Raji (cell line): ENCODE data around the gene ACHE.

ENCODE experiments used
- POLR2A ChIP-seq: IDR thresholded peaks from 2 replicates; pipeline ENCODE4 v1.6.1; 2011; ENCODE audit warnings: low read depth, low read length, control low read depth; ENCODE audit not compliant: insufficient read depth

Gene ACHE

DNA sequence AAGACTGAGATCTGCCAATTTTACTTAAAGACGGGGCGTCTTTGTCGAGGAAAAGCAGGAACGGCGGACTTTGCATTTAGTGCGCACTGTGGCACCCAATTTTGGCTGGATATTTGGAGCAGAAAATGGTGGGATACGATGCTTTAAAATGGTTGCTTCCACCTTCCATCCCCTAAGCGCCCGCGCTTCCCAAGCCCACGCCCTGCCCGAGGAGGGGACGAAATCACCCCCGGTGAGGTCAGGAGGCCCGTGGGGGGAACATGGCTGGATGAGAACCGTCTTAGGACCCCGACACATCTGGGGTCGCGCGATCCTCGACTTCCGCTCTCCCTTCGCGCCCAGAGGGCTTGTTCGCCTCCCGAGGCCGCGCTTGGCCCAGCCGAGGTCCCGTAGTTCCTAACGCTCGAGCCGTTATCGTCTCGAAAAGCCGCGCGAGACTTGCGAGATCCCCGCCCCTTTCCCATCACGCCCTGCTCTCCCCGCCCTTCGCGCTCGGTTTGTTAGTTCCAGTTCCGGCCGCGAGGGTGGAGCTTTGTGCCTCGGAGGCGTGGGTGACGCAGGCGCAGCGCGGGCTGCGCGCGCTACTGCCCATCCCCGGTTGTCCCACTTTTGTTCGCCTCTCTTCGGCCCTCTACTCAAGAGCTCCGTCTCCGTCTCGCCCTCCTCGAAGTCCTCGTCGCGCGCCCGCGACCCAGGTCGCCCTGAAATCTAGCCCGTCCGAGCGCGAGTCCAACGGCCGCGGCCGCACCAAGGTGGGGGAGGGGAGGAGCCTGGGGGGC lies 20.9 kb downstream of the ACHE start, which contains the start of gene SRRT:
TSS of gene SRRT (plus strand) at position 527 of the 779 bp plus-strand sequence. CDS start 488 bp downstream, outside the sequence.
- peak; percentile 92 for TF ChIP-seq POLR2A

DNA sequence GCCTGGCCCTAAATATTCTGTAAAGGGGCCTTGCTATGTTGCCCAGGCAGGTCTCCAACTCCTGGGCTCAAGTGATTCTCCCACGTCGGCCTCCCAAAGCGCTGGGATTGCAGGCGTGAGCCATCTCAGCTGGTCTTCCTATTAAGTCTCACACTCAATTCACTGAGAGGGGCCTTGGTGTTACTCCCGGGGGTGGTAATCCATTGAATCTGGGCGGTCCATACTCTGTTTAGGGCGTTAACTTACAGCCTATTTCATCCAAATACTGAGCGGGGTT lies 21.4 kb downstream of the ACHE start:
- no peak for TF ChIP-seq POLR2A

DNA sequence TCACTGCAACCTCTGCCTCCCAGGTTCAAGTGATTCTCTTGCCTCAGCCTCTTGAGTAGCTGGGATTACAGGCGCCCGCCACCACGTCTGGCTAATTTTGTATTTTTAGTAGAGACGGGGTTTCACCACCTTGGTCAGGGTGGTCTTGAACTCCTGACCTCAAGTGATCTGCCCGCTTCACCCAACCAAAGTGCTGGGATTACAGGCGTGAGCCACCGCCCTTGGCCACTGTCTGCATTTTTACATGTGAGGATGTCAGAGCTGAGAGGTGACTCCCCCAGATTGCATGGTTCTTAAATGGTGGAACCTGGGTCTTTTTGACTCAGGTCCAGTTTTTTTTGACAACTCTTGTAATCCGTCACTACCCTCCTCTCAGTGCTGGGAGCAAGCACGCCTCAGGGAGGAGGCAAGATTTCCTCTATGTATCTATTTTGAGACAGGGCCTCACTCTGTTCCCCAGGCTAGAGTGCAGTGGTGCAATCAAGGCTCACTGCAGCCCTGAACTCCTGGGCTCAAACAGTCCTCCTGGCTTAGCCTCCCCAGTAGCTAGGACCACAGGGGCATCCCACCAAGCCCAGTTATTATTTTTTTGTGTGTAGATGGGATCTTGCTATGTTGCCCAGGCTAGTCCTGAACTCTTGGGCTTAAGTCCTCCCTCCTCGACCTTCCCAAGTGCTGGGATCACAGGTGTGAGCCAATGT lies 21.9 kb downstream of the ACHE start:
- TF ChIP-seq POLR2A = no peak

DNA sequence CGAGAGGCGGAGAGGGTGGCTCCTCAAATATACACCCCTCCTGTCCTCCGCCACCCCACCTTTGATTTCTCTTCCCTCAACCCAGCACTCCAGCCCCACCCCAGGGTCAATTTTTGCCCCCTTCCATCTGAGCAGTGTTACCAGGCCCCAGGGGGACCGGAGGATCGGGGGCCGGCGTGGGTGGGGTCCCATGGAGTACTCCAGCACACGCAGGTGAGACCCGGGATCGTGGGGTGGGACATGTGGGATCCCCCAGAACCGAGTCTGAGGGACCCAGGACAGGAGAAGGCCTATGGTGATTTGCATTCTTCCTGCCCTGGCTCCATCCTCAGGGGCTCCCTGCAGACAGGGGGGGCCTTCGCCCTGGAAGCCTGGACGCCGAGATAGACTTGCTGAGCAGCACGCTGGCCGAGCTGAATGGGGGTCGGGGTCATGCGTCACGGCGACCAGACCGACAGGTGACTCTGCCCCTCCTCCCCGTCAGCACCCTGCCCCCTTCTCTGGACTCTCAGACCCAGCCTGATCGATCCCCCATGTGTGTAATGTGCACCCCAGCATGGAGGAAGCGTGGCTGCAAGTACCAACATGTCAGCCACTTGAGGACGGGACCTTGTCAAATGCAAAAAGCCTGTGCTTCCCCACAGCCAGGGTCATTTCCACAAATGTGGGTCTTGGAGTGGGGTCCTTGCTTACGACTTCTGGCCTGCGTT lies 27.8 kb downstream of the ACHE start:
- no peak for TF ChIP-seq POLR2A

DNA sequence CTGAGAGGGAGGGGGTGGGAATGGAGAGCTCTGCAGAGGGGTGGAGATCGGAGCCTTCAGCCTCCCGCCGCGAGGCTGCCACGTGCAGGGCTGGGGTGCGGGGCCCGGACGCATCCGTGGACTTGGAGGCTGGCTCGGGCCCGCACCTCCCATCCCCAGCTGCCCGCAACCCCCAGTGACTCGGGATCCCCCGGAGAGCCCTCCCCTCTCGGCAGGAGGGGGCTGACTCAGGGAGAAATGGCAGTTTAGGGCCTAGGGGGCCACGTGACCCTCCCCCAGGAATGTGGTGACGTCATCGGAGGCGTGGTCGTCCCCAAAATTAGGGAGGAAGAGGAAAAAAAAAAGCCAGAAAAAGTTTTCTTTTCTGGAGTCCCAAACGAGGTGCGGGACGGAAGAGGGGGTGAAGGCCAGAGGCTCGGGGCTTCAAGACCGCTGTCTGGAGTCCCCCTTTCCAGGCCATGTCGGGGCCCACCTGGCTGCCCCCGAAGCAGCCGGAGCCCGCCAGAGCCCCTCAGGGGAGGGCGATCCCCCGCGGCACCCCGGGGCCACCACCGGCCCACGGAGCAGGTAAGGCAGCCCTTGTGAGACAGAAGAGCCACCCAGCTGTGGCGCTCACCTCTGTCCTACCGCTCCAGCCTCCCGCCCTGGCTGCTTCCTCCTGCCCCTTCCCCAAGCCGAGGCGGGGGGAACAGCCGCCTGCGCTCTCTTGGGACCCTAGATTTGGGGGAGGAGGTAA lies 28.5 kb downstream of the ACHE start, which contains the start of gene TRIP6:
TSS of gene TRIP6 (plus strand) at position 348 of the 736 bp plus-strand sequence. CDS start at position 459, 111 bp downstream.
- no peak for TF ChIP-seq POLR2A

DNA sequence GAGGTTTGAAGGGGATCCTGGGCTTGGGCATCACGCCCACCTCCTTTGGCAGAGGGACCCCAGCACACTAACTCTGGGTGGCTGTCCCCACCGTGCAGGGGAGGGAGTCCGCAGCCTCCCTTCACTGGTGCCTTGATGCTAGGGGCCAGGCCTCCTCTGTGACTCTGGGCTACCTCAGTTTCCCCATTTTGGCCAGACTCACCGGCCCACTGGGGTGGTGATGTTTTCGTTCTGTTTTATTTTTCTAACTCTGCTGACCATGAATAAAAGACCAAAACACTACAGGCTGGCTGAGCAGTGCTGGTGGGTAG lies 29.0 kb downstream of the ACHE start:
- no peak for TF ChIP-seq POLR2A

DNA sequence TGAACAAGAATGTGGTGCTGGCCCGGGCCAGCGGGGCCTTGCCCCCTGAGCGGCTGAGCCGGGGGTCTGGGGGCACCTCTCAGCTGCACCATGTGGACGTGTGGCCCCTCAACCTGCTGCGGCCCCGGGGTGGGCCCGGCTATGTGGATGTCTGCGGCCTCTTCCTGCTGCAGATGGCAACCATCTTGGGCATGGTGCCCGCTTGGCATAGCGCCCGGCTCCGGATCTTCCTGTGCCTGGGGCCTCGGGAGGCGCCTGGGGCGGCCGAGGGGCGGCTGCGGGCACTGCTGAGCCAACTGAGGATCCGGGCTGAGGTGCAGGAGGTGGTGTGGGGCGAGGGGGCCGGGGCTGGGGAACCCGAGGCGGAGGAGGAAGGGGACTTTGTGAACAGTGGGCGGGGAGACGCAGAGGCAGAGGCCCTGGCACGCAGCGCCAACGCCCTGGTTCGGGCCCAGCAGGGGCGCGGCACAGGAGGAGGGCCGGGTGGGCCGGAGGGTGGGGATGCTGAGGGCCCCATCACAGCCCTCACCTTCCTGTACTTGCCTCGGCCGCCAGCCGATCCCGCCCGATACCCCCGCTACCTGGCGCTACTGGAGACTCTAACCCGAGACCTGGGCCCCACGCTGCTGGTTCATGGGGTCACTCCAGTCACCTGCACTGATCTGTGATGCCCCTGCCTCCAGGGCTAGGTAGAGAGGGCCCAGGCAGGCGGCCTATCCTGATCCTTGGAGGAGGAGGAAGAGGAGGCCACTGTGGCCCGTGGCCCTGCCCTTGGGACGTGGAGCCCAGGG lies 29.6 kb downstream of the ACHE start:
- TF ChIP-seq POLR2A = no peak

DNA sequence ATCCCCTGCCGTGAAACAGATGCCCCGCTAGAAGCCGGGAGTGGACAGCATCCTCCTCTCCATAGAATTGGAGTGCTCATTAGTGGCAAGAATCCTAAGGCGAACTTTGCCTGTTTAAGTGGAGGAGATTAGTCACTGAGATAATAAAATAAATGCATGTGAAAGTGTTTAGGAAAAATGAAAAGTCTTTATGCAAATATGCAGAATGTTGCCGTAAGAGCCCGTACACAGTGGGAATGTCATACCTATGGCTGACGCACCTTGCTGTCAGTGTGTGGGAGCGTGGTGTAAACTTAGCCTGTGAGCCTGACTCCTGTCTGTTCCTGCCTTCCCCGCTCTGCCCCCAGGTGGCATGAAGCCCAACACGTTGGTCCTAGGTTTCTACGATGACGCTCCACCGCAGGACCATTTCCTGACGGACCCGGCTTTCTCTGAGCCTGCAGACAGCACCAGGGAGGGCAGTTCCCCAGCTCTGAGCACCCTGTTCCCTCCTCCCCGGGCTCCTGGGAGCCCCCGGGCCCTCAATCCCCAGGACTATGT lies 30.2 kb downstream of the ACHE start:
- no peak for TF ChIP-seq POLR2A

DNA sequence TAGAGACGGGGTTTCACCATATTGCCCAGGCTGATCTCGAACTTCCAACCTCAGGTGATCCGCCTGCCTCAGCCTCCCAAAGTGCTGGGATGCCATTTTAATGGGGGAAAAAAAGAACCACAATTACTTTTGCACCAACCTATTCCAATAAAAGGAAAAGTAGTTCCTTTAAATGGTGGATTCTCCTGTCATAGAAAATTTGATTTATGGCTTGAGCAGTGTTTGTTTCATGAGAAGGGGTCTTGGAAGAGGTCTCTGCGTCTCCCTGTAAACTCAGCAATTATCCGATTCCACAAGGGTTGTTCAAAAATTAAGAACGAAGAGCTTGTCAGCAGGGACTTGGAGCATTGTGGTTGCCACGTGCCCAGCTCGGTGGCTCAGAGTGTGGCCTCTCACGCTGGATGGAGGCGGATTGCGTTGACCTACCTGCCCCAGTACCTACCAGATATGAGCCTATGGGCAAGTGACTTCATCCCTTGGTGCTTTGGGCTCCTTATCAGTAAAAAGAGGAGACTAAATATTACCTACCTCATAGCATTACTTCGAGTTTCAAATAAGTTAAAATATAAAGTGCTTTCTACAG lies 31.3 kb downstream of the ACHE start:
- TF ChIP-seq POLR2A = no peak

DNA sequence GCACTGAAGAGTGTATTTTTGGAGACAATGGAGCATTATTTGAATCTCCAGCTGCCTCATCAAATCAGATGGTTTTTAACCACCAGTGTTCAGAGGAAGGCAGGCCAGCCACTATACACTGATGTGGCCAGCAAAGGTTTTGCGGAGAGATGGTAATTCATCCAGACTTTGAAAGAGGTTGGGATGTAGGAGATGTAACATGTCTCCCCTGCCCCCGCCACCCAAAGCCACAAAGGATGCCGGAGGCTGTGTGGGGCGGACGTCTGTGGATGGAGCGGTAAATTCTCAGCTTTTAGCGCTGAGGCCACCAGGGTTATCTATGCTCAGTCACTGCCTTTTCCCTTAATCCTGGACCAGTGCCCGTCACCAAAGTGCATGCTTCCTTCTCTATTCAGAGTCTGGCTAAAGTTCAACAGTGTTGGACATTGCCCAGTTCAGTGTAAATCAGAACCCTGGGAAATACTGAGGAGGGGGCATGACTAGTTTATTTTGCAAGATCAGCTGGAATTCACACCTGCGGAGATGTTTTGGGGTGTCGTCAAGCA lies 32.2 kb downstream of the ACHE start:
- TF ChIP-seq POLR2A = no peak

DNA sequence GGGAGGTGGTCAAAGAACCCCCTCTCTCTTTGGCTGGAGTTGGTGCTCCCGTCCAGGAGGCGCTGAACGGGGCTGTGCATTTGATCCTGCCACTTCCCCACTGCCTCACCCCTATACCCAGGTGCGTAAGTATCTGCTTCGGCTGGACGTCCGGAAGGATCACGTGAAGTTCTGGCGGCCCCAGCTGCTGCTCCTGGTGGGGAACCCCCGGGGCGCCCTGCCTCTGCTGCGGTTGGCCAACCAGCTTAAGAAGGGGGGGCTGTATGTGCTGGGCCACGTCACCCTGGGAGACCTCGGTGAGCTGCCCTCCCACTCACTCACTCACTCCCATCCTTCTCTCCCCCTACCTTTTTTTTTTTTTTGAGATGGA lies 34.1 kb downstream of the ACHE start:
- TF ChIP-seq POLR2A = no peak

DNA sequence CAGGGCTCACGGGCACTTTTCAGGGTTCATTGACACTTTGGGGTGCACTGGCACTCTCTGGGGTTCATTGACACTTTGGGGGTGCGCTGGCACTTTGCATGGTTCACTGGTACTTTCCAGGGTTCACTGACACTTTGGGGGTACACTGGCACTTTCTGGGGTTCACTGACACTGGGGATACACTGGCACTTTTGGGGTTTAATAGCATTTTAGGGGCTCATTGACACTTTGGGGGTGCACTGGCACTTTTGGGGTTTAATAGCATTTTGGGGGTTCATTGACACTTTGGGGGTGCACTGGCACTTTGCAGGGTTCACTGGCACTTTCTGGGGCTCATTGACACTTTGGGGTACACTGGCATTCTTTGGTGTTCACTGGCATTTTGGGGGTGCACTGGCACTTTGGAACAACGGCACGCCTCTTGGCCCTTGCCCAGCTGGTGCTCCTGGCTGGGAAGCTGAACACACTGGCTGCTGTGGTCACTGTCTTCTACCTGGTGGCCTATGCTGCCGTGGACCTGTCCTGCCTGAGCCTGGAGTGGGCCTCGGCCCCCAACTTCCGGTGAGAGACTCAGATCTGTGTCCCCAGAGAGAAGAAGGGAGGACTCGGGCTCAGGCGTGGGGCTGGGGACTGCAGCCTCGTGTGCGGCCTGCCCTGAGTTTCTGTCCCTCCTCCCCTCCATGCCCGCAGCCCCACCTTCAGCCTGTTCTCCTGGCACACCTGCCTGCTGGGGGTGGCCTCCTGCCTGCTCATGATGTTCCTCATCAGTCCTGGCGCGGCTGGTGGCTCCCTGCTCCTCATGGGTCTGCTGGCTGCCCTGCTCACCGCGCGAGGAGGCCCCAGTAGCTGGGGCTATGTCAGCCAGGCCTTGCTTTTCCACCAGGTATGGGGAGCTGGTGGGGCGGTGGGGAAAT lies 34.7 kb downstream of the ACHE start:
- TF ChIP-seq POLR2A = no peak

DNA sequence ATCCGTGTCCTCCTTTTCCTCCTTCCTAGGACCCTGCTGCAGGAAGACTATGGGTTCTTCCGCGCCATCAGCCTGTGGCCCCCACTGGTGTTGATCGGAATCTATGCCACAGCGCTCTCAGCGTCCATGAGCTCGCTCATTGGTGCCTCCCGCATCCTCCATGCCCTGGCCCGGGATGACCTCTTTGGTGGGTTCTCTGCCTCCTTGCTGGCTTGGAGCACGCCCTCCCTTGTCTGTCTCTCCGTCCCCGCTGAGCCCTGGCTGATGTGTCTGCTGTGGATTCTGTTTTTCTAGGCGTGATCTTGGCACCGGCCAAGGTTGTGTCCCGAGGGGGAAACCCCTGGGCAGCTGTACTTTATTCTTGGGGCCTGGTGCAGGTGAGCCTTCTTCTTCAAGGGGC lies 35.8 kb downstream of the ACHE start:
- TF ChIP-seq POLR2A = no peak
